Vagina (tissue), 2 donors: Measurements from ENCODE around the gene SLC24A1.

Source experiments
- CTCF ChIP-seq, 3 experiments: fragments of 450-650 bp in 2 of 3; fragments of 200-600 bp in 1 of 3; sonication (generic) in 1 of 3; IDR thresholded peaks; one replicate each; pipeline ENCODE4 v1.5.1; 2017 to 2019; ENCODE audit warnings: antibody characterized with exemption in 3 of 3, mild to moderate bottlenecking in 2 of 3, moderate library complexity in 2 of 3
- POLR2A ChIP-seq, 2 donors: fragments of 450-650 bp; IDR thresholded peaks; one replicate each; pipeline ENCODE4 v1.6.1; 2017; ENCODE audit warnings: antibody characterized with exemption in 2 of 2, mild to moderate bottlenecking in 2 of 2, moderate library complexity in 2 of 2
- POLR2AphosphoS5 ChIP-seq, 2 donors: sonication (generic); formaldehyde crosslinking; IDR thresholded peaks; one replicate each; pipeline ENCODE4 v1.9.0; 2017; ENCODE audit warnings: antibody characterized with exemption in 2 of 2, mild to moderate bottlenecking in 2 of 2, low read depth in 1 of 2; ENCODE audit not compliant: insufficient read depth in 1 of 2

- no peak for TF ChIP-seq POLR2AphosphoS5 (IDR thresholded peaks at IDR 0.05; ENCODE audit: insufficient read depth in 1 of 2, low read depth in 1 of 2)
- no peak for TF ChIP-seq CTCF (IDR thresholded peaks at IDR 0.05)
- no peak for TF ChIP-seq POLR2A (IDR thresholded peaks at IDR 0.05)
These were observed 9.0 kb downstream of the SLC24A1 start for GRCh38 chr15:65630760-65631159.
